GM23248 (cell line): Measurements from ENCODE around the gene JUN. TPM values are rescaled to one million over a fixed set of nuclear protein-coding genes. Genes with fewer than 3 reads are reported as not detected.

ENCODE experiments used
- DNase-seq: peaks from one replicate; pipeline ENCODE4 v3.0.0-alpha.2; 2015
- H2AFZ ChIP-seq: fragments of 200-600 bp; sonication (generic); 2 replicates; pipeline ENCODE4 v1.6.1; 2016; ENCODE audit warnings: antibody characterized with exemption
- H3F3A ChIP-seq: fragments of 200-600 bp; sonication (generic); 2 replicates; pipeline ENCODE4 v1.6.1; 2016; ENCODE audit warnings: mild to moderate bottlenecking, antibody characterized with exemption, mixed run types; ENCODE audit not compliant: insufficient read depth
- H3K27ac ChIP-seq: fragments of 200-600 bp; sonication (generic); 2 replicates; pipeline ENCODE4 v1.5.1; 2016; ENCODE audit warnings: mild to moderate bottlenecking
- H3K27me3 ChIP-seq: fragments of 200-600 bp; sonication (generic); replicated peaks from 2 replicates; pipeline ENCODE4 v1.6.1; 2016; ENCODE audit warnings: mild to moderate bottlenecking; ENCODE audit not compliant: insufficient read depth
- H3K36me3 ChIP-seq: fragments of 200-600 bp; sonication (generic); 2 replicates; pipeline ENCODE4 v1.6.1; 2016; ENCODE audit warnings: low read depth, mild to moderate bottlenecking
- H3K4me1 ChIP-seq: fragments of 200-600 bp; sonication (generic); 2 replicates; pipeline ENCODE4 v1.6.1; 2016; ENCODE audit warnings: mild to moderate bottlenecking; ENCODE audit not compliant: insufficient read depth
- H3K4me2 ChIP-seq: fragments of 200-600 bp; sonication (generic); one replicate; pipeline ENCODE4 v1.6.1; 2016; ENCODE audit warnings: mild to moderate bottlenecking; ENCODE audit not compliant: unreplicated experiment
- H3K4me3 ChIP-seq: fragments of 200-600 bp; sonication (generic); 2 replicates; pipeline ENCODE4 v1.5.1; 2016; ENCODE audit warnings: mild to moderate bottlenecking
- H3K79me2 ChIP-seq: fragments of 200-600 bp; sonication (generic); 2 replicates; pipeline ENCODE4 v1.6.1; 2016; ENCODE audit warnings: mild to moderate bottlenecking; ENCODE audit not compliant: insufficient read depth
- H3K9ac ChIP-seq: fragments of 200-600 bp; sonication (generic); 2 replicates; pipeline ENCODE4 v1.6.1; 2016; ENCODE audit warnings: mild to moderate bottlenecking
- H3K9me2 ChIP-seq: fragments of 200-600 bp; sonication (generic); 2 replicates; pipeline ENCODE4 v1.6.1; 2016; ENCODE audit warnings: mixed run types, mild to moderate bottlenecking, moderate library complexity; ENCODE audit not compliant: insufficient read depth
- H3K9me3 ChIP-seq: fragments of 200-600 bp; sonication (generic); one replicate; pipeline ENCODE4 v1.6.1; 2017; ENCODE audit warnings: low read depth
- H4K20me1 ChIP-seq: fragments of 200-600 bp; sonication (generic); 2 replicates; pipeline ENCODE4 v1.6.0; 2016; ENCODE audit not compliant: insufficient read depth
- EZH2 ChIP-seq: fragments of 200-600 bp; sonication (generic); IDR thresholded peaks from 2 replicates; pipeline ENCODE4 v1.6.1; 2018; ENCODE audit warnings: antibody characterized with exemption, mild to moderate bottlenecking; ENCODE audit not compliant: insufficient read depth, poor library complexity, severe bottlenecking
- EZH2phosphoT487 ChIP-seq: fragments of 200-600 bp; sonication (generic); IDR thresholded peaks from 2 replicates; pipeline ENCODE4 v1.6.1; 2018; ENCODE audit warnings: antibody characterized with exemption, moderate library complexity, mild to moderate bottlenecking, low read depth; ENCODE audit not compliant: insufficient read depth
- WGBS, 2 experiments: methylation state at CpG; one replicate each; pipeline ENCODE4 v1.1.6; 2015 to 2017; ENCODE audit warnings: low lambda C conversion rate in 2 of 2, low coverage in 1 of 2; ENCODE audit errors: missing lambda C conversion rate in 2 of 2; 5-methylcytosine and 5-hydroxymethylcytosine counted together
- in situ Hi-C: fragments of 300-500 bp; cut with MboI; formaldehyde crosslinking; loops from 2 replicates; pipeline ENCODE4 v1.15.0; 2020
- polyA plus RNA-seq: library from polyadenylated mRNA; unstranded; fragments of >200 nt; fragmentation: Nextera tagmentation; extraction: Ambion mirVana; gene quantifications from 2 replicates; pipeline ENCODE4 v1.2.1, GENCODE V29; 2016
- total RNA-seq: library from RNA; depleted of rRNA; stranded (reverse); fragments of >200 nt; shearing (Covaris generic); gene quantifications from 2 replicates; pipeline ENCODE4 v1.2.3, GENCODE V29; 2014

Gene JUN
- total and polyA plus RNA-seq, 2 experiments from 2014 or later: 45.3 to 112 TPM

- Histone ChIP-seq H3K27ac (no peak overlapping the region), H3K4me2 (no peak overlapping the region)
These were observed 10.4 kb downstream of the JUN start for GRCh38 chr1:58773406-58773840.

GRCh38 chr1:58769809-58770320 lies 14.0 kb downstream of the JUN start:
- DNase-seq: no peak

More at GRCh38 chr1:58773406-58773840, 10.4 kb downstream of the JUN start:
- no peaks in the 10 kb centered on the region for H3K9me2 ChIP-seq
- peaks cover 4% of the 10 kb centered on the region for H3F3A ChIP-seq
- H3K27me3 ChIP-seq: no peaks in the 10 kb centered on the region
- no peaks in the 10 kb centered on the region for H3K36me3 ChIP-seq
- H3K4me1 ChIP-seq: no peaks in the 10 kb centered on the region; the same call in 1 of the 2 replicates
- TF ChIP-seq EZH2phosphoT487 (no peak), EZH2 (no peak)
- H3K9me3 ChIP-seq: no peaks in the 10 kb centered on the region
- H2AFZ ChIP-seq: peak overlapping the region; percentile 47
- H3K9ac ChIP-seq: no peak overlapping the region
- WGBS, 2 experiments: 28% methylated on average over 3 of the region's 3 CpGs
- no peaks in the 10 kb centered on the region for H3K79me2 ChIP-seq
- in situ Hi-C loops: no loop called here
- peak; percentile 52 for DNase-seq
- H4K20me1 ChIP-seq: no peaks in the 10 kb centered on the region
- H3K4me3 ChIP-seq: no peak overlapping the region

GRCh38 chr1:58768971-58769808 lies 14.7 kb downstream of the JUN start:
- Histone ChIP-seq H3K4me3 (no peak overlapping the region), H3K36me3 (no peaks in the 10 kb centered on the region), H2AFZ (peak overlapping the region; percentile 49), H3K9me3 (no peaks in the 10 kb centered on the region), H4K20me1 (no peaks in the 10 kb centered on the region), H3K4me2 (peak overlapping the region; percentile 58), H3K27me3 (no peaks in the 10 kb centered on the region), H3K79me2 (no peaks in the 10 kb centered on the region), H3K9ac (no peak overlapping the region), H3F3A (peaks cover 14% of the 10 kb centered on the region), H3K27ac (no peak overlapping the region), H3K4me1 (peaks cover 13% of the 10 kb centered on the region), H3K9me2 (no peaks in the 10 kb centered on the region)
- TF ChIP-seq EZH2phosphoT487 (no peak), EZH2 (no peak)
- 16% methylated on average over 22 of the region's 22 CpGs for WGBS, 2 experiments
- in situ Hi-C loops: no loop called here
- peak; percentile 79 for DNase-seq

More at GRCh38 chr1:58769809-58770320, 14.0 kb downstream of the JUN start:
- no peaks in the 10 kb centered on the region for H3K36me3 ChIP-seq
- no peaks in the 10 kb centered on the region for H3K27me3 ChIP-seq
- H3K9ac ChIP-seq: no peak overlapping the region
- no peaks in the 10 kb centered on the region for H3K79me2 ChIP-seq
- H4K20me1 ChIP-seq: no peaks in the 10 kb centered on the region
- TF ChIP-seq EZH2 (no peak), EZH2phosphoT487 (no peak)
- H2AFZ ChIP-seq: peak overlapping the region; percentile 22
- in situ Hi-C loops: no loop called here
- H3K4me3 ChIP-seq: no peak overlapping the region
- peaks cover 8% of the 10 kb centered on the region for H3F3A ChIP-seq
- no peak overlapping the region for H3K27ac ChIP-seq
- H3K9me3 ChIP-seq: no peaks in the 10 kb centered on the region
- H3K4me2 ChIP-seq: no peak overlapping the region
- H3K4me1 ChIP-seq: peaks cover 7% of the 10 kb centered on the region
- H3K9me2 ChIP-seq: no peaks in the 10 kb centered on the region
- WGBS, 2 experiments: 44 to 45% methylated on average over 9 of the region's 9 CpGs

- Histone ChIP-seq H3K79me2 (no peaks in the 10 kb centered on the region), H3K9ac (no peak overlapping the region), H3K27me3 (no peaks in the 10 kb centered on the region), H3K4me1 (peaks cover 22% of the 10 kb centered on the region), H3K9me3 (no peaks in the 10 kb centered on the region), H4K20me1 (no peaks in the 10 kb centered on the region), H3K4me2 (no peak overlapping the region), H2AFZ (no peak overlapping the region), H3F3A (peaks cover 23% of the 10 kb centered on the region), H3K36me3 (no peaks in the 10 kb centered on the region), H3K9me2 (no peaks in the 10 kb centered on the region), H3K4me3 (no peak overlapping the region), H3K27ac (no peak overlapping the region)
- in situ Hi-C loops: no loop called here
- TF ChIP-seq EZH2: no peak
- TF ChIP-seq EZH2phosphoT487: no peak
- DNase-seq: no peak
- WGBS, 2 experiments: 36 to 57% methylated on average over 5 of the region's 5 CpGs
These were observed 15.6 kb downstream of the JUN start for GRCh38 chr1:58768191-58768731.
